K562 (cell line): ENCODE data around the gene SSBP2. TPM values are rescaled to one million over a fixed set of nuclear protein-coding genes. Genes with fewer than 3 reads are reported as not detected.

ENCODE experiments used
- ATAC-seq: fragments of 200-7000 bp; cut with Tn5 transposase; 3 replicates; pipeline ENCODE4 v1.9.1; 2020; ENCODE audit warnings: moderate library complexity
- BruUV-seq: library from RNA; stranded (reverse); fragments of 400-500 nt; replicated peaks from 2 replicates; lab custom pipeline; 2021; lab: Mats Ljungman, UMichigan
- CTCF ChIA-PET: fragments of 300-600 bp; formaldehyde crosslinking; extraction: SDS; loops from one replicate; lab custom pipeline; 2021; ENCODE audit warnings: low intra/inter-chr PET ratio; lab: Yijun Ruan, JAX
- POLR2A ChIA-PET: fragments of 300-600, 350-650 bp; sonication (Branson Sonifier 250); formaldehyde crosslinking; extraction: SDS; loops from one replicate; lab custom pipeline; 2021; ENCODE audit warnings: antibody characterized with exemption, inconsistent platforms; lab: Yijun Ruan, JAX
- DNase-seq, 4 experiments: peaks; one replicate each; pipeline versions ENCODE4 v3.0.0 to v3.0.0-alpha.2; 2011 to 2018; ENCODE audit warnings: low spot score in 3 of 4, mixed read lengths in 3 of 4; ENCODE audit errors: extremely low read depth in 1 of 4
- FAIRE-seq: peaks from 2 replicates; lab custom pipeline; 2011; peaks lifted over from hg19 to GRCh38; lab: Jason Lieb, UNC
- H2AFZ ChIP-seq: 2 replicates; pipeline ENCODE4 v1.6.0; 2011; ENCODE audit warnings: low read depth, low read length, control low read depth, inconsistent platforms
- H3K27ac ChIP-seq: fragments of 200-600 bp; 3 replicates; pipeline ENCODE4 v1.8.0; 2011; ENCODE audit warnings: low read depth, mild to moderate bottlenecking, control low read depth, inconsistent platforms, low read length, moderate library complexity, mixed read lengths; ENCODE audit errors: extremely low read depth
- H3K27me3 ChIP-seq, 2 experiments: fragments of 300-600 bp in 1 of 2; 2 replicates in 1 of 2; 3 replicates in 1 of 2; pipeline versions ENCODE4 v1.6.0 to v1.8.0; 2011; ENCODE audit warnings: inconsistent platforms in 2 of 2, low read length in 2 of 2, mild to moderate bottlenecking in 1 of 2, mixed read lengths in 1 of 2, moderate library complexity in 1 of 2; ENCODE audit not compliant: control insufficient read depth in 2 of 2, insufficient read depth in 2 of 2
- H3K36me3 ChIP-seq: fragments of 300-600 bp; 3 replicates; pipeline ENCODE4 v1.8.0; 2011; ENCODE audit warnings: mild to moderate bottlenecking, low read length, inconsistent platforms; ENCODE audit not compliant: control insufficient read depth, insufficient read depth
- H3K4me1 ChIP-seq, 2 experiments: fragments of 200-600 bp in 1 of 2; replicated peaks in 1 of 2; 2 replicates in 1 of 2; 3 replicates in 1 of 2; pipeline versions ENCODE4 v1.5.1 to v1.8.0; 2011; ENCODE audit warnings: inconsistent platforms in 2 of 2, low read length in 2 of 2, mild to moderate bottlenecking in 1 of 2, mixed read lengths in 1 of 2, moderate library complexity in 1 of 2; ENCODE audit not compliant: control insufficient read depth in 2 of 2, insufficient read depth in 2 of 2
- H3K4me2 ChIP-seq: 2 replicates; pipeline ENCODE4 v1.6.1; 2011; ENCODE audit warnings: low read length, control low read depth, inconsistent platforms, mixed read lengths; ENCODE audit not compliant: insufficient read depth
- H3K4me3 ChIP-seq: fragments of 200-600 bp; sonication (generic), shearing (Covaris generic); 2 replicates; pipeline ENCODE4 v1.5.1; 2016; ENCODE audit warnings: control low read depth, inconsistent platforms
- H3K79me2 ChIP-seq: fragments of 200-600 bp; 3 replicates; pipeline ENCODE4 v1.8.0; 2011; ENCODE audit warnings: low read length, inconsistent platforms; ENCODE audit not compliant: control insufficient read depth, insufficient read depth
- H3K9ac ChIP-seq, 2 experiments: 2 replicates each; pipeline versions ENCODE4 v1.6.0 to v1.6.1; 2011; ENCODE audit warnings: low read depth in 2 of 2, low read length in 2 of 2, control low read depth in 1 of 2, inconsistent platforms in 1 of 2, mild to moderate bottlenecking in 1 of 2, mixed read lengths in 1 of 2; ENCODE audit not compliant: insufficient read depth in 1 of 2
- H3K9me1 ChIP-seq: one replicate; pipeline ENCODE4 v1.6.0; 2011; ENCODE audit warnings: inconsistent platforms, mild to moderate bottlenecking, low read length, moderate library complexity; ENCODE audit not compliant: control insufficient read depth, insufficient read depth
- H3K9me3 ChIP-seq: replicated peaks from 2 replicates; pipeline ENCODE4 v1.5.1; 2011; ENCODE audit warnings: low read depth, low read length, inconsistent platforms; ENCODE audit not compliant: control insufficient read depth, insufficient read depth
- H4K20me1 ChIP-seq: replicated peaks from 2 replicates; pipeline ENCODE4 v1.6.1; 2011; ENCODE audit warnings: low read length, inconsistent platforms, mixed read lengths; ENCODE audit not compliant: control insufficient read depth, insufficient read depth
- HNRNPUL1 ChIP-seq: fragments of 200-400 bp; formaldehyde crosslinking; IDR thresholded peaks from 2 replicates; pipeline ENCODE4 v1.6.1; 2017; ENCODE audit warnings: low read length
- KDM1A ChIP-seq, 2 experiments: fragments of 450-650 bp; IDR thresholded peaks; 2 replicates each; pipeline ENCODE4 v1.6.1; 2016; ENCODE audit warnings: mild to moderate bottlenecking in 2 of 2
- KDM4B ChIP-seq, 2 experiments: fragments of 450-650 bp in 1 of 2; sonication (generic) in 1 of 2; IDR thresholded peaks; 2 replicates each; pipeline ENCODE4 v1.6.1; 2016 to 2017; ENCODE audit warnings: borderline replicate concordance in 2 of 2, antibody characterized with exemption in 1 of 2, low read depth in 1 of 2, mild to moderate bottlenecking in 1 of 2
- TOE1 ChIP-seq, 2 experiments: fragments of 450-650 bp in 1 of 2; sonication (generic) in 1 of 2; formaldehyde crosslinking in 1 of 2; IDR thresholded peaks; 2 replicates each; pipeline versions ENCODE4 v1.7.1 to v1.8.0; 2016 to 2022; ENCODE audit warnings: borderline replicate concordance in 2 of 2, mild to moderate bottlenecking in 2 of 2, antibody characterized with exemption in 1 of 2, inconsistent platforms in 1 of 2, low read depth in 1 of 2, missing genetic modification reagents in 1 of 2, moderate library complexity in 1 of 2
- ZNF785 ChIP-seq: fragments of 250-450 bp; sonication (Bioruptor Pico); IDR thresholded peaks from 2 replicates; pipeline ENCODE4 v1.4.0; 2020; ENCODE audit warnings: mild to moderate bottlenecking
- WGBS: fragments of 100-300 bp; shearing (Covaris generic); methylation state at CpG from one replicate; pipeline ENCODE4 v1.1.6; 2016; ENCODE audit warnings: low coverage, mixed read lengths; ENCODE audit not compliant: insufficient coverage; ENCODE audit errors: missing lambda C conversion rate; 5-methylcytosine and 5-hydroxymethylcytosine counted together
- in situ Hi-C: fragments of 300-500 bp; cut with MboI; formaldehyde crosslinking; loops from 4 replicates; pipeline ENCODE4 v1.15.0; 2018; ENCODE audit warnings: inconsistent platforms, mixed read lengths
- intact Hi-C: fragments of 100-400 bp; cut with micrococcal nuclease; formaldehyde crosslinking; loops from 2 replicates; pipeline ENCODE4 v1.14.2; 2022
- polyA plus RNA-seq, 8 experiments: library from polyadenylated mRNA; depleted of rRNA in 4 of 8; stranded (reverse) in 5 of 8; unstranded in 3 of 8; fragments of >200 nt; fragmentation: Nextera tagmentation in 2 of 8; fragmentation: Illumina TruSeq in 1 of 8; extraction: Ambion mirVana in 2 of 8; extraction: Trizol in 1 of 8; gene quantifications; 2 replicates each; pipeline versions ENCODE4 v1.2.1 to v1.2.3, GENCODE V29; 2011 to 2014; ENCODE audit warnings: inconsistent platforms in 1 of 8, missing spikeins in 1 of 8
- total RNA-seq, 7 experiments: library from RNA; depleted of rRNA in 6 of 7; stranded (reverse); fragments of >200 nt in 6 of 7; fragmentation: Illumina TruSeq in 2 of 7; extraction: Trizol in 2 of 7; gene quantifications; 2 replicates each; pipeline versions ENCODE4 v1.2.1 to v1.2.3, GENCODE V29; 2011 to 2021; ENCODE audit warnings: low replicate concordance in 1 of 7

SSBP2 gene
- total and polyA plus RNA-seq, 9 of the 15 experiments (the other 6 are each of a cell fraction or from before 2014, with no cell fraction given): 22.3 to 133 (median 42.1) TPM

DNA sequence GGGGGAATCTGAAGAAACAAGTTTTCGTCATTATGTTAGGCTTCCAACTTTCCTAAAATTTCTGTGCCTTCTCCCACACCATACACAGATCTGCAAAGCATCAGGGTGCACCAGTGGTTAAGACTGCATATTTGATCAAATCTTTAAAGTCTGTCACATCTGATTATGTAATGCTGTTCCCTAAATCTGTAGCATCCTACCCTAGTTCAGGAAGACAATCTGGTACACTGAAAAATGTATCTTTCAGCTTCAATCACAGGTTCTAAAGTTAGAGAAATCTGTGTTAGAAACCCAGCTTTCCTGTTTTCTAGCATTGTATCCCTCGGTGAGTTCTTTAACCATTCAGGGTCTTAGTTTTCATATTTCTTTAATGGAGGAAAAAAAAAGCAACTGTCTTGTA lies 3.9 kb downstream of the SSBP2 start:
- peaks cover 6 to 11% of the 10 kb centered on the region in 2 experiments; a peak in 4 of 5 replicates for H3K4me1 ChIP-seq
- no peaks in the 10 kb centered on the region for H3K9me1 ChIP-seq
- H3K79me2 ChIP-seq: peaks cover 82% of the 10 kb centered on the region
- no TSS peak for BruUV-seq
- no peaks in the 10 kb centered on the region for H3K9me3 ChIP-seq
- in situ Hi-C loops: no loop called here
- TF ChIP-seq TOE1 (IDR thresholded peaks at IDR 0.05; ENCODE audit: borderline replicate concordance) (no peak), TOE1 (CRISPR knock-in tag; IDR thresholded peaks at IDR 0.05; ENCODE audit: borderline replicate concordance, low read depth) (no peak), KDM1A (IDR thresholded peaks at IDR 0.05) (peak; percentile 76 to 83), ZNF785 (CRISPR knock-in tag) (no peak), HNRNPUL1 (no peak), KDM4B (IDR thresholded peaks at IDR 0.05; ENCODE audit: borderline replicate concordance in 2 of 2, low read depth in 1 of 2) (no peak)
- H2AFZ ChIP-seq: no peak overlapping the region
- CTCF ChIA-PET: no interaction called here
- 61% methylated on average over 2 of the region's 2 CpGs for WGBS
- H3K27ac ChIP-seq: no peak overlapping the region
- intact Hi-C loops: loop anchor here (10.0 kb wide), 1 partner anchor 112 kb away; no protein-coding TSS in a partner anchor
- no peaks in the 10 kb centered on the region for H4K20me1 ChIP-seq
- H3K9ac ChIP-seq: no peak overlapping the region
- FAIRE-seq (no peak), ATAC-seq (no peak), DNase-seq (no peak)
- no peak overlapping the region for H3K4me3 ChIP-seq
- no peaks in the 10 kb centered on the region for H3K27me3 ChIP-seq
- POLR2A ChIA-PET: interaction anchor here (1.0 kb wide), 1 partner anchor 9 kb away, joined by 3 read pairs; no protein-coding TSS in a partner anchor
- H3K4me2 ChIP-seq: no peak overlapping the region
- H3K36me3 ChIP-seq: peaks cover 3% of the 10 kb centered on the region; the same call in 1 of the 3 replicates
